Activated T-helper 2 cell treated with anti-CD3 and anti-CD28 coated beads, Interferon-gamma antibody, Interleukin-2, Interleukin-4, amounts not matched to agents 10 μg/mL and 5 μg/mL and 100 μg/mL, durations not matched to agents 14 hours and 24 hours and 36 hours (primary cell): Measurements from ENCODE around the gene MIEF2. TPM values are rescaled to one million over a fixed set of nuclear protein-coding genes. Genes with fewer than 3 reads are reported as not detected.

Source experiments
- DNase-seq: peaks from one replicate; pipeline ENCODE4 v3.0.0; 2021; ENCODE audit warnings: low spot score
- H3K27ac Mint-ChIP-seq: one replicate; pipeline ENCODE4 v1.8.0; 2021; ENCODE audit warnings: mixed read lengths
- H3K27me3 Mint-ChIP-seq: one replicate; pipeline ENCODE4 v1.8.0; 2021; ENCODE audit warnings: low read depth, mixed read lengths
- H3K36me3 Mint-ChIP-seq: one replicate; pipeline ENCODE4 v1.8.0; 2021; ENCODE audit warnings: low read depth, mixed read lengths
- H3K4me1 Mint-ChIP-seq: one replicate; pipeline ENCODE4 v1.8.0; 2021; ENCODE audit warnings: low read depth, mixed read lengths
- H3K4me3 Mint-ChIP-seq: one replicate; pipeline ENCODE4 v1.8.0; 2021; ENCODE audit warnings: low read depth, mild to moderate bottlenecking, moderate library complexity, mixed read lengths
- H3K9me3 Mint-ChIP-seq: one replicate; pipeline ENCODE4 v1.8.0; 2021; ENCODE audit warnings: mixed read lengths
- intact Hi-C: fragments of 100-400 bp; cut with micrococcal nuclease; formaldehyde crosslinking; loops from one replicate; pipeline ENCODE4 v1.15.1; 2023
- total RNA-seq: library from RNA; stranded (reverse); gene quantifications from 2 replicates; pipeline ENCODE4 v1.2.3, GENCODE V29; 2022

MIEF2 gene
- total RNA-seq, 1 donor from 2014 or later = 6.8 TPM

DNA sequence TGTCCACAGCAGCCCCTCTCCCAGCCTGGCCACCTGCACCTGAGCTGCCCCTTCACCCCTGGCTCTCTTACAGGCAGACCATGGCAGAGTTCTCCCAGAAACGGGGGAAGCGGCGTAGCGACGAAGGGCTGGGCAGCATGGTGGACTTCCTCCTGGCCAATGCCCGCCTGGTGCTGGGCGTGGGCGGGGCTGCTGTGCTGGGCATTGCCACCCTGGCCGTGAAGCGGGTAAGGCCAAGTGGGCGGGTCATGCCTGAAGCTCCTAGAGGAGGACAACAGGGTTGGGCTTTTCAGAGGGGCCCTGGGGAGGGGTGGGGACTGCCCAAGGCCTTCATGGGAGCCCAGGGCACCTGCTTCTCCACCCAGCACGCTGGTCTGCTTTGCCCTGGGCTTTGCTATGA, 2.2 kb downstream of the MIEF2 start:
- intact Hi-C loops = no loop called here
- H3K27me3 Mint-ChIP-seq = no peaks in the 10 kb centered on the region
- no peak overlapping the region for H3K4me3 Mint-ChIP-seq
- H3K9me3 Mint-ChIP-seq = no peaks in the 10 kb centered on the region
- no peak overlapping the region for H3K27ac Mint-ChIP-seq
- DNase-seq = no peak
- peaks cover 20% of the 10 kb centered on the region for H3K4me1 Mint-ChIP-seq
- peaks cover 8% of the 10 kb centered on the region for H3K36me3 Mint-ChIP-seq

DNA sequence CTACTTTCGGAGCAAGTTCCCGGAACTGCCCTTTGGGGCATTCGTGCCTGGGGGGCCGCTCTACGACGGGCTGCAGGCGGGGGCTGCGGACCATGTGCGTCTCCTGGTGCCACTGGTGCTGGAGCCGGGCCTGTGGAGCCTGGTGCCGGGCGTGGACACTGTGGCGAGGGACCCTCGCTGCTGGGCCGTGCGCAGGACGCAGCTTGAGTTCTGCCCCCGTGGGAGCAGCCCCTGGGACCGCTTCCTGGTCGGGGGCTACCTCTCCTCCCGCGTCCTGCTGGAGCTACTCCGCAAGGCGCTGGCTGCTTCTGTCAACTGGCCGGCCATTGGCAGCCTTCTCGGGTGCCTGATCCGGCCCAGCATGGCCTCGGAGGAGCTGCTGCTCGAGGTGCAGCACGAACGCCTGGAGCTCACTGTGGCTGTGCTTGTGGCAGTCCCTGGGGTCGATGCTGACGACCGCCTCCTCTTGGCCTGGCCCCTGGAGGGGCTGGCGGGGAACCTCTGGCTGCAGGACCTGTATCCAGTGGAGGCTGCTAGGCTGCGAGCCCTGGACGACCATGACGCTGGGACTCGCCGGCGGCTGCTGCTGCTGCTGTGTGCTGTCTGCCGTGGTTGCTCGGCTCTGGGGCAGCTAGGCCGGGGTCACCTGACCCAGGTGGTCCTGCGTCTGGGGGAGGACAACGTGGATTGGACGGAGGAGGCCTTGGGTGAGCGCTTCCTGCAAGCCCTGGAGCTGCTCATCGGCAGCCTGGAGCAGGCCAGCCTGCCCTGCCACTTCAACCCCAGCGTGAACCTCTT, 3.6 kb downstream of the MIEF2 start:
- no peak overlapping the region for H3K27ac Mint-ChIP-seq
- H3K27me3 Mint-ChIP-seq = no peaks in the 10 kb centered on the region
- no peak overlapping the region for H3K4me3 Mint-ChIP-seq
- peaks cover 17% of the 10 kb centered on the region for H3K4me1 Mint-ChIP-seq
- intact Hi-C loops = no loop called here
- DNase-seq = no peak
- no peaks in the 10 kb centered on the region for H3K9me3 Mint-ChIP-seq
- H3K36me3 Mint-ChIP-seq = peaks cover 4% of the 10 kb centered on the region

DNA sequence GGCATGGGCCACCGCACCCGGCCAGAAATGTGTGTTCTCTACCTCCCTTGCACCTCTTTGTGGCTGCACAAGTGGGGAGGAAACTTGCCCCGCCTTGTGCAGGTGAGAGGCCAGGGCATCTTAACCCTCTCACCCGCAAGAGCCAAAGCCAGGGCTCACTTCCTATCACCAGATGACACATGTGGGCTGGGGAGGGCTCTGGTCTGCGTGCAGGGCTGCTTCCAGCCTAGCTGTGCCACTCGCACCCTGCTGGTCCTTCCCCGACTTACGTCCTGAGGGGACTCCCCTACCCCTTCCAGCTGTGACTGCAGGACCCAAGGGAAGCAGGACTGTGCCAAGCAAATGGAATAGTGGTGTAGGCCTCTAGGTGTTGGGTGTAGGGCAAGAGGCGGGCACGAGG, 6.9 kb downstream of the MIEF2 start:
- no peak overlapping the region for H3K4me3 Mint-ChIP-seq
- peaks cover 3% of the 10 kb centered on the region for H3K4me1 Mint-ChIP-seq
- no peaks in the 10 kb centered on the region for H3K9me3 Mint-ChIP-seq
- no peaks in the 10 kb centered on the region for H3K27me3 Mint-ChIP-seq
- intact Hi-C loops = no loop called here
- DNase-seq = no peak
- no peak overlapping the region for H3K27ac Mint-ChIP-seq
- H3K36me3 Mint-ChIP-seq = peaks cover 14% of the 10 kb centered on the region

DNA sequence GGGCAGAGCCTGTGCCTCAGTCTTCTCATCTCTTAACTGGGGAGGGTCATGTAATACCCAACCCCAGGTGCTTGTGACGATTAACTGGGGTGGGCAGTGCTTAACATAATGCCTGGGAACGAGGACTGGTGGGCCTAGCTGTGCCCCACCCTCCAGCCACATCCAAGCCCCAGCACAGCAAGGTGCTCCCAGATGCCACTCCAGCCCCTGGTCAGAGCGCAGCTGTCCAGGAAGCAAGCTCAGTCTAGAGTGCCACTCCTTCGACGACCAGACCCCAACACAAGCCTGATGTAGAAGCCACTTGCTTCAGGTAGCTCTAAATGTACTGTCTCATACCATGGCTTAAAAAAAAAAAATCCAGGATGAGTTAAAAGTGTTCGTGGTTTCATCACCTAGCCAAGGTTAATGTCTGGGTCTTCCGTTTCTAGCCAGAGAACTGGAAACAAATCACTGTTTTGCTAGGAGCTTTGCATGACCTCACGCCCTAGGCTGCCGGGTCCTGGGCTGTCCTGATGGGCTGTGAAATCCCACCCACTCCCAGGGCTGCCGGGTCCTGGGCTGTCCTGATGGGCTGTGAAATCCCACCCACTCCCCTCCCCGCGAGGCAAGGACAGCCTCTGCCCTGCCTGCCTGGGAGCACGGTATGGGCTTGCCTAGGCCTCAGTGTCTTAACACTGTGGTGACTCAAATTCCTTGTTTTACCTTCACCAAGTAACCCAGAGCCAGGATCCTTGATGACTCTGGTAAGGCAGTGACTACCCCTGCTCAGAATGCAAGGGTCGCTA, 7.7 kb downstream of the MIEF2 start:
- no peak overlapping the region for H3K4me3 Mint-ChIP-seq
- intact Hi-C loops = no loop called here
- peaks cover 3% of the 10 kb centered on the region for H3K4me1 Mint-ChIP-seq
- no peaks in the 10 kb centered on the region for H3K27me3 Mint-ChIP-seq
- no peak for DNase-seq
- H3K36me3 Mint-ChIP-seq = peaks cover 16% of the 10 kb centered on the region
- H3K9me3 Mint-ChIP-seq = no peaks in the 10 kb centered on the region
- H3K27ac Mint-ChIP-seq = no peak overlapping the region

DNA sequence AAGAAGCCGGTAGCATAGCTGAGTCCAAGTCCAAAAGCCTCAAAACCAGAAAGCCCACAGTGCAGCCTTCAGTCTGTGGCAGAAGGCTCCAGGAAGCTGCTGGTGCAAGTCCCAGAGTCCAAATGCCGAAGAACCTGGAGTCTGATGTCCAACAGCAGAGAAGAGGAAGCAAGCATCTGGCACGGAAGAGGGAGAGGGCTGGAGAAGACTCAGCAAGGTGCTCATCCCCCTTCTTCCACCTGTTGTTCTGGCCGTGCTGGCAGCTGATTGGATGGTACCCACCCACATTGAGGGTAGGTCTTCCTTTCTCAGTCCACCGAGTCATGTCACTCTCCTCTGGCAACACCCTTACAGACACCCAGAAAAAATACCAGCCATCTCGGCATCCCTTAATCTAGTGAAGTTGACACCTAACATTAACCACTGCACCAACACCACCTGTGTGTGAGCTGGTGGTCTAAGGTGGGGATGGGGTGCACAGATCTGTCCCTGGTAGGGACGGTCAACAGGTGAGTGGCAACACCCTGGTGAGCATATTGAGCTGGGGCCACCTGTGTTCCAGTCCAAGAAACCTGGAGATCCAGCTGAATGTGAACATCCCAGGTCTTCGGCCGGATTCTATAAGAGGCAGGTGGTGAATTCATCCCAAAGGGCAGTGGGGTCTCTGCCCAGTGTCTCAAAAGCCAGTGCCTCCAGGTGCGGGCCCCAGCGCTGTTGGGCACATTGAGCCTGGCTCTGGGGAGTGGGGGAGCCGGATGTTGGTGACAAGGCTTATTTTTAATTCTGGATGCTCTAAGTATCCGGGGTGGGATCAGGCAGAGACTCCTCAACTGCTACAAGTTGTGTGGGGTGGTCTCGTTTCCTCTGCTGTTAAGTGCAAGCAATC, 9.8 kb downstream of the MIEF2 start:
- no peak overlapping the region for H3K4me3 Mint-ChIP-seq
- no peaks in the 10 kb centered on the region for H3K27me3 Mint-ChIP-seq
- H3K27ac Mint-ChIP-seq = no peak overlapping the region
- H3K9me3 Mint-ChIP-seq = no peaks in the 10 kb centered on the region
- peaks cover 3% of the 10 kb centered on the region for H3K4me1 Mint-ChIP-seq
- no peak for DNase-seq
- H3K36me3 Mint-ChIP-seq = peaks cover 20% of the 10 kb centered on the region
- intact Hi-C loops = no loop called here

DNA sequence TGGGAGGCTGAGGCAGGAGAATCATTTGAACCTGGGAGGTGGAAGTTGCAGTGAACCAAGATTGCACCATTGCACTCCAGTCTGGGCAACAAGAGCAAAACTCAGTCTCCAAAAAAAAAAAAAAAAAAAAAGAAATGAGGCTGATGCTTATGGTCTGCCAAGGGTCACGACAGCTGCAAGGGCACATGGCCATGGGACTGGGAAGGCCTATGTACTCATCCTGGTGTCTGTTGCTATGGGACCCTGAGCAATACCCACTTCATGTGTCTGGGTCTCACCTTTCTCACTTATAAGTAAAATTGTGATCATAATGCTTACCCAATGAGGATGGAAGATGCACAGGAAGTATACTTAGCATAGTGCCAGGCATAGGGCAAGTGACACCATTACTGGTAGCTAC, 16.6 kb downstream of the MIEF2 start:
- no peak overlapping the region for H3K27ac Mint-ChIP-seq
- no peak for DNase-seq
- H3K27me3 Mint-ChIP-seq = no peaks in the 10 kb centered on the region
- intact Hi-C loops = no loop called here
- H3K9me3 Mint-ChIP-seq = no peaks in the 10 kb centered on the region
- H3K4me3 Mint-ChIP-seq = no peak overlapping the region
- H3K4me1 Mint-ChIP-seq = no peaks in the 10 kb centered on the region
- H3K36me3 Mint-ChIP-seq = peaks cover 49% of the 10 kb centered on the region

DNA sequence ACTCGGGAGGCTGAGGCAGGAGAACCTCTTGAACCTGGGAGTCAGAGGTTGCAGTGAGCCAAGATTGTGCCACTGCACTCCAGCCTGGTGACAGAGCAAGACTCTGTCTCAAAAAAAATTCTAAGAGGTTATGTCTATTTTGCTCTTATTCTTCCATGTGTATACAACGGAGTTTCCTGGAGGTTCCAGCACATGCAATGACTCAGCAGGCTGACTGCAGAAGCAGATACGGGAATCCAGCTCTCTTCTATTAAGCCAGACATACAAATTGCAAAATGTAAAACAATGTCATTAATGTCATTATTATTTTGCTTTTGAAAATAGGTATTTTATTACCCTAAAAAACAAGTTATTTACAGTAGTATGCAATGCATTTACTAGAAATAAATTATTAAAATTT, 18.4 kb downstream of the MIEF2 start:
- intact Hi-C loops = no loop called here
- no peaks in the 10 kb centered on the region for H3K9me3 Mint-ChIP-seq
- H3K36me3 Mint-ChIP-seq = peaks cover 58% of the 10 kb centered on the region
- H3K4me1 Mint-ChIP-seq = no peaks in the 10 kb centered on the region
- no peaks in the 10 kb centered on the region for H3K27me3 Mint-ChIP-seq
- no peak overlapping the region for H3K4me3 Mint-ChIP-seq
- H3K27ac Mint-ChIP-seq = no peak overlapping the region
- DNase-seq = no peak

DNA sequence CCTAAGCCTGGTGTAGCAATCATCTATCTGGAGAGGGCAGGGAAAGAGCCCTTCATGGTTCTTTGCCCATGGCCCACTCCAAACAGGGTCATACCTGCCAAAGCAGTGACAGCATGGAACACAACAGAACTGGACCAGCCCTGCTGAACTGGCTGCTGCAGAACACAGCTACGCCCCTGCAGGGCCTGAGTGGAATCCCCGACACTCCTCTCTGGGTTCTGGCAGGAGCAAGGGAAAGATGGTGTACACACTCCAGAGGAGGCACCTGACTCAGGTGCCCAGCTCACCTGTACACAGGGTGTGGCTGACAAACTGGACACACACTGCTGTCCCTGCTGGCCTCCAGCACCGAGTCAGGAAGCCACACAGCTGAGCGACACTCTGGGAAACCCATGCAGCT, 19.8 kb downstream of the MIEF2 start:
- peaks cover 65% of the 10 kb centered on the region for H3K36me3 Mint-ChIP-seq
- intact Hi-C loops = no loop called here
- H3K27me3 Mint-ChIP-seq = no peaks in the 10 kb centered on the region
- no peak overlapping the region for H3K4me3 Mint-ChIP-seq
- H3K27ac Mint-ChIP-seq = no peak overlapping the region
- H3K4me1 Mint-ChIP-seq = no peaks in the 10 kb centered on the region
- DNase-seq = no peak
- no peaks in the 10 kb centered on the region for H3K9me3 Mint-ChIP-seq

DNA sequence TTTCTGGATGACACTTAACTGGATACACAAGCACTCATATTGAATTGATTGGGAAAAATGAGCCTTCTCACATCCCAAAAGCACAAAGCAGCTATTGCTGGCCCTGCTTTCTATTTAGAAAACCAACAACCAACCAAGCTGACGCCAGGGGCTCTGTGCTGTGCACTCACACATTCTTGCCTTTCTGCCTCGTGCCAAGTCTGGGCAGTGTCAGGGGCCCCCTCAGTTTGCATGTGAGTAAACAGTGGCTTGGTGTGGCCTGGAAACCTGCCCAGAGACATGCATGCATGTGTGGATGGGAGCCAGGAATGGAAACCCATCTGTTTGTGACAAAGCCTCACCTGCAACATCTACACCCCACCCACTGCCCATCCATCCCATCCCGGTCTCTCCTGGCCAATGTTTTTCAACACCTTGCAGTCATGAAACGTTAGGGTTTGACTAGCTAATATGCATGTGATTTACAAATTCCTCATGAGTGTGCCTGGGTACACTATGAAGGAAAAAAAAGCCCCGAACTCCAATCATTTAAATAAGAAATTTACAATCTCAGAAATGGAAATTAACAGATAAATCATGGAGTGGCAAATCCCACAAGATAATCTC, 20.4 kb downstream of the MIEF2 start:
- Mint-ChIP-seq H3K4me3 (no peak overlapping the region), H3K36me3 (peaks cover 70% of the 10 kb centered on the region), H3K4me1 (no peaks in the 10 kb centered on the region), H3K9me3 (no peaks in the 10 kb centered on the region), H3K27me3 (no peaks in the 10 kb centered on the region), H3K27ac (no peak overlapping the region)
- intact Hi-C loops = no loop called here
- DNase-seq = no peak

DNA sequence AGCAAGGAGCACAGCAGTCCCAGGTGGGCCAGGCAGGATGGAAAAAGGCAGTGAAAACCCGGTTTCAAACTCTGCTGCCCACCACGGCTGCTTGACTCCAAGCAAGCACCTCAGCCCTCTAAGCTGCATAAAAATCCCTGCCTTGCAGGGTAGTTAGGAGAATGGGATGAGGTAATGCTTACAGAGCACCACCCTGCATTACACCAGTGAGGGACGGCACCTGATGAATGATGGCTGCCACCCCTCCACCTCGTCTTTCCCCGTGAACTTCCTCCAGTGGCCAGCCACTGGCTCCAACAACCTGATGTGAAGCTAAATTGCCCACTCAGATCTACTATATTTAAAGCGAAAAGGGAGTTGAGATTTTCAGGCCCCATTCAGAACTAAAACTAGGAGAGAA, 21.3 kb downstream of the MIEF2 start:
- intact Hi-C loops = no loop called here
- Mint-ChIP-seq H3K9me3 (no peaks in the 10 kb centered on the region), H3K27ac (no peak overlapping the region), H3K36me3 (peaks cover 69% of the 10 kb centered on the region), H3K4me1 (no peaks in the 10 kb centered on the region), H3K27me3 (no peaks in the 10 kb centered on the region), H3K4me3 (no peak overlapping the region)
- DNase-seq = no peak

DNA sequence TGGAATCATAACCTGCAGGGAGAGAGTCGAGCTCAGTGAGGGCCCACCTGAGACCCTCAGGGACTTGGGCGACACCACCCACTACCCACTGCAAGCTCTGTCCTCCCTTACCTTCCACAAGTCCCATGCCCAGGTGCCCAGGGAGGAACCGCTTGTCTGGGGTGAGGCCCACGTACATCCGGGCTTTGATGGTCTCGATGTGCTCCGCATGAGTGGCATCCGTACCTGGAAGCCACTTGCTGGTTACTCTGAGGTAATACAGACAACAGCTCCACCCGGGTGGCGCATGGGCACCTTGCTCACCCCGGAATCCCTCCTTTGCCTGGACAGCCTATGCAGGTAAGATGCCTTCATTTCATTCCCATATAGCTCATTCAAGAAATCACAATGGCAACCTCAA, 24.8 kb downstream of the MIEF2 start:
- H3K36me3 Mint-ChIP-seq = peaks cover 78% of the 10 kb centered on the region
- H3K27me3 Mint-ChIP-seq = no peaks in the 10 kb centered on the region
- DNase-seq = no peak
- no peaks in the 10 kb centered on the region for H3K9me3 Mint-ChIP-seq
- H3K27ac Mint-ChIP-seq = no peak overlapping the region
- H3K4me3 Mint-ChIP-seq = no peak overlapping the region
- H3K4me1 Mint-ChIP-seq = no peaks in the 10 kb centered on the region
- intact Hi-C loops = no loop called here

DNA sequence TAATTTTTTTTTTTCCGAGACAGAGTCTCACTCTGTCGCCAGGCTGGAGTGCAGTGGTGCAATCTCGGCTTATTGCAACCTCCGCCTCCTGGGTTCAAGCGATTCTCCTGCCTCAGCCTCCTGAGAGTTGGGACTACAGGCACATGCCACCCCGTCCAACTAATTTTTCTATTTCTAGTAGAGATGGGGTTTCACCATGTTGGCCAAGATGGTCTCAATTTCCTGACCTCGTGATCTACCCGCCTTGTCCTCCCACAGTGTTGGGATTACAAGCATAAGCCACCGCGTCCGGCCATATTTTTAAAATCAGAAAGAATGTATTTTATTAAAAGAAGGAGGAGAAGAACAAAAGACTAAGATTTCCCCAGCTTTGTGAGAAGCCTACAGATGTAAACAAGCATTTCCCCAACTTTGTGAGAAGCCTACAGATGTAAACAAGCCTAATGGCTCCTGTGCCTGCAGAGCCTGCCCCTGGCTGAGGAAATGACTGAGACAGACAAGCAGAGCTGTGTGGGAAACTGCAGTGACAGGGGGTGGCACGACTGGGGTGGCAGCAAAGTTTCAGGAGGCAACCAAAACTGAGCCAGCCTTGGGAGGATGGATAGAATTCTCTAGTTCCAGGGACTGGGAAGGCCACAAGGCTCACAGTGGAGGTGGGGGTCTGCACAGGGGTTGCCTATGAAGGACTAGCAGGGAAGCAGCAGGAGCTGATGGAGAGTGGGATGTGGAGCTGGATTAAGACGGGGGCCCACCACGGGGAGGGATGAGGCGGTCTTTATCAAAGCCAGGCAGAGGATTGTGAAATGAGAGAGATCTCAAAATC, 31.5 kb downstream of the MIEF2 start:
- no peaks in the 10 kb centered on the region for H3K9me3 Mint-ChIP-seq
- H3K27me3 Mint-ChIP-seq = no peaks in the 10 kb centered on the region
- no peak for DNase-seq
- peaks cover 64% of the 10 kb centered on the region for H3K36me3 Mint-ChIP-seq
- H3K4me1 Mint-ChIP-seq = no peaks in the 10 kb centered on the region
- no peak overlapping the region for H3K4me3 Mint-ChIP-seq
- intact Hi-C loops = no loop called here
- no peak overlapping the region for H3K27ac Mint-ChIP-seq
